Measurements from ENCODE around the gene APOL5.

- TF ChIP-seq CTCF (optimal IDR thresholded peaks at IDR 0.05 in 1 of 3, IDR thresholded peaks at IDR 0.05 in 1 of 3, conservative IDR thresholded peaks at IDR 0.05 in 1 of 3; ENCODE audit: extremely low read depth in 1 of 3, insufficient read depth in 2 of 3, low read length in 3 of 3) (no peak), EZH2 (IDR thresholded peaks at IDR 0.05; ENCODE audit: low read length) (no peak)
Measured at GRCh38 chr22:35742342-35743100, 24.8 kb downstream of the APOL5 start.

All from keratinocyte (primary cell).